ENCODE results near the gene MICAL2.

GRCh38 chr11:12161603-12162350 lies 51.4 kb downstream of the MICAL2 start:
- TF ChIP-seq POLR2AphosphoS5 (IDR thresholded peaks at IDR 0.05; ENCODE audit: borderline replicate concordance, low read depth, low read length) (no peak), FOXP2 (optimal IDR thresholded peaks at IDR 0.05; ENCODE audit: control extremely low read depth, extremely low read length, insufficient read depth) (no peak), EZH2 (IDR thresholded peaks at IDR 0.05) (no peak)
